Suprapubic skin (tissue), 4 donors: ENCODE data around the gene NUP35.

Experiments
- POLR2A ChIP-seq, 2 donors: fragments of 450-650 bp; IDR thresholded peaks; one replicate each; pipeline ENCODE4 v1.6.1; 2017; ENCODE audit warnings: antibody characterized with exemption in 2 of 2, mild to moderate bottlenecking in 2 of 2, moderate library complexity in 2 of 2
- POLR2AphosphoS5 ChIP-seq, 3 donors: sonication (generic); formaldehyde crosslinking; IDR thresholded peaks; one replicate each; pipeline ENCODE4 v1.6.1; 2017; ENCODE audit warnings: antibody characterized with exemption in 3 of 3
- TF ChIP-seq, protein P1 (sequence below), 2 donors: fragments of 200-600 bp in 1 of 2; fragments of 450-650 bp in 1 of 2; sonication (generic) in 1 of 2; IDR thresholded peaks; one replicate each; pipeline ENCODE4 v1.5.1; 2016 to 2019; ENCODE audit warnings: antibody characterized with exemption in 2 of 2, mild to moderate bottlenecking in 1 of 2, moderate library complexity in 1 of 2

DNA sequence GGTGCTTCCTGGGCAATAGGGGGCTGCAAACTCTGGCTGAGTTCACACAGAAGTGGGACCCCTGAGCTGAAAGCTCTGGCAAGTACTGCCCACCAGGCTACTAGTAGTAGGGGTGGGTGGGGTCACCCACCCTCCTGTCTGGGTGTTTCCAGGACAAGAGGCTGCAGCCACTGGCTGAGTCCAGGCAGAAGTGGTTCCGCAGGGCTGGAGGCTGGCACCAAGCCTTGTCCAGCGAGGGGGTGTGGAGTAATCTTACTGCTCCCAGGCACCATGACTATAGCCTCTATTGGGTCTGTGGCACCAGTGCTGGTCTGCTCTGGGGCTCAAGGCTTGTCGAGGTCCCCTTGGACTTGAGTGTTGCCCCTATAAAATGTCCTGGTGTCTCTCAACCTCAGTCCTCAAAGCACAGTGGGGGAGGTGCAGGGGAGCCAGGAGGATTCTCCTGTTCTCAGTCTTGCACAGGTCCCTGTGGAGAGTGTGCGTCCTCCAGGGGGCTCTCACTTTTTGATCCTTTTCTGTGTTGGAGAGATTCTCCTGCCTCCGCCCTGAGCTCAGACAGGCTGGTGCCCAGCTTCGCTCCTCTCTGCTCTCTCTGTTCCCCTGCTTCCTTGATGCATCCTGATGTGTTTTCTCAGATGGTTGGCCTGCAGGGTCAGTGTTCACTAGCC is 48.1 kb downstream of the NUP35 start:
- TF ChIP-seq, protein P1, sequence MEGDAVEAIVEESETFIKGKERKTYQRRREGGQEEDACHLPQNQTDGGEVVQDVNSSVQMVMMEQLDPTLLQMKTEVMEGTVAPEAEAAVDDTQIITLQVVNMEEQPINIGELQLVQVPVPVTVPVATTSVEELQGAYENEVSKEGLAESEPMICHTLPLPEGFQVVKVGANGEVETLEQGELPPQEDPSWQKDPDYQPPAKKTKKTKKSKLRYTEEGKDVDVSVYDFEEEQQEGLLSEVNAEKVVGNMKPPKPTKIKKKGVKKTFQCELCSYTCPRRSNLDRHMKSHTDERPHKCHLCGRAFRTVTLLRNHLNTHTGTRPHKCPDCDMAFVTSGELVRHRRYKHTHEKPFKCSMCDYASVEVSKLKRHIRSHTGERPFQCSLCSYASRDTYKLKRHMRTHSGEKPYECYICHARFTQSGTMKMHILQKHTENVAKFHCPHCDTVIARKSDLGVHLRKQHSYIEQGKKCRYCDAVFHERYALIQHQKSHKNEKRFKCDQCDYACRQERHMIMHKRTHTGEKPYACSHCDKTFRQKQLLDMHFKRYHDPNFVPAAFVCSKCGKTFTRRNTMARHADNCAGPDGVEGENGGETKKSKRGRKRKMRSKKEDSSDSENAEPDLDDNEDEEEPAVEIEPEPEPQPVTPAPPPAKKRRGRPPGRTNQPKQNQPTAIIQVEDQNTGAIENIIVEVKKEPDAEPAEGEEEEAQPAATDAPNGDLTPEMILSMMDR (IDR thresholded peaks at IDR 0.05): no peak
- TF ChIP-seq POLR2AphosphoS5 (IDR thresholded peaks at IDR 0.05) (no peak), POLR2A (IDR thresholded peaks at IDR 0.05) (no peak)
